Measurements from ENCODE around the gene USP50.

DNA sequence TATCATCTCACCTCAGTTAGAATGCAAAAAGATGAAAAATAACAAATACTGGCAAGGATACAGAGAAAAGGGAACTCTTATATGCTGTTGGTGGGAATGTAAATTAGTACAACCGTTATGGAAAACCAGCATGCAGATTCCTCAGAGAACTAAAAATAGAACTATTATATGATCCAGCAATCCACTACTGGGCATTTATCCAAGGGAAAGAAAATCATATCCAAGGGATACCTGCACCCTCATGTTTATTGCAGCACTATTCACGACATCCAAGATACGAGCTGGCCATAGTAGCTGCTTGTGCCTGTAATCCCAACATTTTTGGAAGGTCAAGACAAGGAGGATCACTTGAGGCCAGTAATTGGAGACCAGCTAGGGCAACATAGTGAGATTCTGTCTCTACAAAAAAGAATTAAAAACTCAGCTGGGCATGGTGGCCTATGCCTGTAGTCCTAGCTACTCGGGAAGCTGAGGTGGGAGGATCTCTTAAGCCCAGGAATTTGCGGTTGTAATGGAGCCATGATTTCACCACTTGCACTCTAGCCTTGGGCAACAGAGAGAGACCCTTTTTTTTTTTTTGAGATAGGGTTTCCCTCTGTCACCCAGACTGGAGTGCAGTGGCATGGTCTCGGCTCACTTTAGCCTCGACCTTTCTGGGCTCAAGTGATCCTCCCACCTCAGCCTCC, 26.6 kb downstream of the USP50 start:
- TF ChIP-seq CTCF (conservative IDR thresholded peaks at IDR 0.05 in 1 of 2, IDR thresholded peaks at IDR 0.05 in 1 of 2; ENCODE audit: low read depth in 1 of 2, low read length in 2 of 2), result no peak
- TF ChIP-seq EZH2 (IDR thresholded peaks at IDR 0.05; ENCODE audit: low read length, missing control alignments), result no peak
